Activated CD4-positive, alpha-beta T cell treated with anti-CD3 and anti-CD28 coated beads, Interleukin-2, Interleukin-4, amounts not matched to agents 100 ng/mL and 50 ng/mL, durations not matched to agents 16 hours and 8 hours (primary cell): ENCODE measurements around the gene CFAP47.
"Not testable (repeated sequence)": the region's sequence is repeated elsewhere in the genome, so short reads cannot be mapped to it uniquely, and the experiment has no call there.

Experiments used
- DNase-seq: peaks from one replicate; pipeline ENCODE4 v3.0.0-alpha.2; 2020; ENCODE audit warnings: low spot score

CFAP47 gene

DNA sequence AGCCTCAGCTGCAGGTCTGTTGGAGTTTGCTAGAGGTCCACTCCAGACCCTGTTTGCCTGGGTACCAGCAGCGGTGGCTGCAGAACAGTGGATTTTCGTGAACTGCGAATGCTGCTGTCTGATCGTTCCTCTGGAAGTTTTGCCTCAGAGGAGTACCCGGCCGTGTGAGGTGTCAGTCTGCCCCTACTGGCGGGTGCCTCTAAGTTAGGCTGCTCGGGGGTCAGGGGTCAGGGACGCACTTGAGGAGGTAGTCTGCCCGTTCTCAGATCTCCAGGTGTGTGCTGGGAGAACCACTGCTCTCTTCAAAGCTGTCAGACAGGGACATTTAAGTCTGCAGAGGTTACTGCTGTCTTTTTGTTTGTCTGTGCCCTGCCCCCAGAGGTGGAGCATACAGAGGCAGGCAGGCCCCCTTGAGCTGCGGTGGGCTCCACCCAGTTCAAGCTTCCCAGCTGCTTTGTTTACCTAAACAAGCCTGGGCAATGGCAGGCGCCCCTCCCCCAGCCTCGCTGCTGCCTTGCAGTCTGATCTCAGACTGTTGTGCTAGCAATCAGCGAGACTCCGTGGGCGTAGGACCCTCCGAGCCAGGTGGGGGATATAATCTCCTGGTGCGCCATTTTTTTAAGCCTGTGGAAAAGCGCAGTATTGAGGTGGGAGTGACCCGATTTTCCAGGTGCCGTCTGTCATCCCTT, 315.4 kb downstream of the CFAP47 start:
- not testable (repeated sequence) for DNase-seq

DNA sequence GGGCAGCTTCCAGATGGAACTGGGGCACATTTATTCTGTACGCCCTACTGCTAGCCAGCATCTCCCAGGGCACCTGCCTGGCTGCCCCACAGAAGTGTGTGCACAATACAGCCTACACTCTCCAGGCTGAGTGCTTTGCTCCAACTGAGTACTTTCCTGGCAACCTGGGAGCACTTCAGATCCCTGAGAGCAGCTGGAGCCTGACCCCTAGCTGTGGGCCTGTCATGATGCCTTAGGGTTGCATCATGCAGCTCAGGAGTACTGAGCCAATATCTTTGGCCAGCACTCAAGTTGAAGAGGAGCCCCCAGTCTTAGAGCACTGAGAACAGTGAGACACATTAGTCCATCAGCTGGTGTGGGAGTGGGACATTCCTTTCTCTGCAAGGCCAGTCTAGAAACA, 321.9 kb downstream of the CFAP47 start:
- DNase-seq = no peak

DNA sequence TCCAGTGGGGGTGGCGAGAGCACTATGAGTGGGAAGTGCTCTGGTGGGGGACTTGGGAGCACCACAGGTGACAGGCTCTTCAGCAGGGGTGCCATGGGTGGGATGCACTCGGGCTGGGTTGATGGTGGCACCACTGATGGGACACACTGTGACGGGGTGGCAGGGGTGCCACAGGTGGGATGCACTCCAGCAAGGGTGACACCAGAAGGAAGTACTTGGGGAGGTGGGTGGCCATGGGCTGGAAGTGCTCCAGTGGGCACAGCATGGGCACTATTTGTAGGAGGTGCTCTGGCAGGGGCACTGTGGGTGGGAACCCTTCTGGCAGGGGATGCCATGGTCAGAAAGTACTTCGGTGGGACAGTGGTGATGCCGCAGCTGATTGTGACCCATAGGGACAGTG, 346.6 kb downstream of the CFAP47 start:
- no peak for DNase-seq

DNA sequence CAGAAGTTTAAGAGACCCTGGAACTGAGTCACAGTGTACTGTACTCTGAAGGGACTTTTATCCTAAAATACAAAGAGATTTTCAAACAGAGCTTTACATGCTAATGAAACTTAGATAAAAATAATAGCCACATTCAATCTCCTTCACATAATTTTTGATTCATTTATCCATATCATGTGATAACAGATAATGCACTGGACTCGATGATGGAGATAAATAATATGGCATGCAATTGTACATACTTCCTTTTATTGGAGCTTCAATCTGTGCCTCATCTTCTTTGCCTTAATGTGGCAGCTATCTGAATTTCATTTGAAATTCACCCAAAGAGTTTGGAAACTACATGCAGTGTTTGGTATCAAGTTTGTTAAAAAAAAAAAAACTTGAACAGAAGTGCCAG, 390.6 kb downstream of the CFAP47 start:
- DNase-seq = no peak

DNA sequence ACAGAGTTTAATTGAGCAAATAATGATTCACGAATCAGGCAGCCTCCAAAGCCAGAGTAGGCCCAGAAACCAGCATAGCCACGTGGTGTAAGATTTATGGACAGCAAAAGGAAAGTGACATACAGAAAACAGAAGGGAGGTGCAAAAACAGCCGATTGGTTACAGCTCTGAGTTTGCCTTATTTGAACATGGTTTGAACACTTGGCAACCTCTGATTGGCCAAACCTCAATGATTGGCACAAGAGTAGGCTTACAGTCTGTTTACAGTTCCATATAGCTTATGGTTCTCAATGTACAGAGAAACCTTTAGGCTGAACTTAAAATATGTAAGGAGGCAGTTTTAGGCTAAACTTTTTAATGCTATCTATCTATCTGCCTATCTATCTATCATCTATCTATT, 394.8 kb downstream of the CFAP47 start:
- DNase-seq = no peak

DNA sequence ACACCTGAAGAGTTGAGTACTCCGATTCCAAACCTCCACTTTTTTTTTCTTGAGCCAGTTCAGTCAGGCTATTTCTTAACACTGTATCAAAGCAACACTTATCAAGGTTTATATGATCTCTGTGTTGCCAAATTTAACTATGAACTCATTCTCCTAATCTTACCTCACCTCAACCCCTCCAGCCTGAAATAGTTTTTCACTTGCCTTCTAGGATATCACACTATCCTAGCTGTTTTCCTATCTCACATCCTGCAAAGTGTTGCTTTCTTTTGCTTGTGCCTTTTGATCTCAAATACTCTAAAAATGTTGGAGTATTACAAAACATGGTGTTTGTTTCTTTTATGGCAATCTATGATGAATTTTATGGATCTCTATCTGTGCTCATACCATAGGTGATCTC, 415.0 kb downstream of the CFAP47 start:
- DNase-seq = no peak

DNA sequence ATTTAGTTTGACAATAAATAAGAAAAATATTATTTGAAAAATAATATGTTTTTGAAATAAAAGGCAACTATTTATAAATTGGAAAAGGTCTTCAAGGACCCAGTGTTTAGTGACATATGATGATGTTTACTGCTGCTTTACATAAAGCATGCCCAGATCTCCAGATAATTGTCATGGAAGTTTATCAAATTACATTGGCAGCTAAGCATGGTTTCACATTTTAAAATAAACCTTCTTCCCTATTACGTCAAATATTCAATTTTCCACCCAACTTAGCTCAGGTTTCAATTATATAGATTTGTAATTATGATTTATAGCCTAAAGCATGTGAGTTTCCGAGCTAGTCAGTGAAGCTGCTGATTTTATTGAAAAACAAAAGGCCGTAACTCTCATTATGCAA, 417.2 kb downstream of the CFAP47 start:
- DNase-seq = no peak

DNA sequence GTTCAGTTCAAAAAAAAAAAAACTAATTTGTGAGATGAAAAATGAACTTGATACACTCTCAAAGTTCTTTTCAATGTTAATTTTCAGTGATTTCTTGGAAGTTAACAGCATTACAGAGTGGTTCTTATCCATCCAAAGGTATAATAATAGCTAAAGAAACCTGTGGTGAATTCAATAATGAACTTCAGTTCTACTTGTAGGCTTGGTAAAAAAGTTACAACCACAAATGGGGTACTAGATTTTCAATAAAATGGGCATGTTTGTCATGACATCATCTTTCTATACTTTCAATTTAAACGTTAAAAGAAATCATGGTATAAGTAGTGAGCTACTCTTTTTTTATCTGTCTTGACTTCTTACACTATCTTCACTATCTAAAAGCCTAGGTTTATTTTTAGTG, 424.8 kb downstream of the CFAP47 start:
- no peak for DNase-seq

DNA sequence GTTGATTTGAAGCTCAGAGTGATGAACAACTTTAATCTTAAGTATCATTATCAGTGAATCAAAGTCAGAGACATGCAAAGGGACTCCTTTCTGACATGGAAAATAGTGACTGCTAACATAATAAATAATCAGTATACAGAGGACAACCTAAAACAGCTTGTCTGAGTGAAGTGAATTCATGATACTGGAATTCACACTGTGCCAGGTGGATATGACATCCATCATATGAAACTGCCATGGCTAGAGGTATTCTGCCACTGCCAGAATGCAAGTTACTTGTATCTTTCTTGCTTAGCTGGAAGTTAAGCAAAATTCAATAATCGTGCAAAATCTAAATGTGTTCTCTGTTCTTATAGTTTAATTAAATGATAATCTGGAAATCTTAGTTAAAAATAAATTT, 429.0 kb downstream of the CFAP47 start:
- DNase-seq = no peak

DNA sequence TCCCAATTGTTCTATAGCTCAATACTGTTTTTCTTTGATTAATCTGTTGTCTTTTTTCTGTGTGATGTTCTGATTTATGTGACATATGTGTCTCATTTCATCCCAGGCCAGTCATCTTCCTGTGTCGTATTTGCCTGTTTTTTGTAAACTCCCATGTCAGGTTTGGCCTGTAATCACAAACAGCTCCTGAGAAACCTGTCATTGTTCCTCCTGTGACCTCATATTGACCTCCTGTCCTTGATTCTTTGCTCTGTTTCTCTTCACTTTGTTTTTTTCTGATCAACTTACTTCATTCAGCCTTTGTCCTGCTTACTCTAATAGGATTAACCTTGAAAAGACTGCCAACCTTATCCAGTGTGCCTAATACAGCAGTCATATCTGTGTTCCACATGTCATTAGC, 438.3 kb downstream of the CFAP47 start:
- no peak for DNase-seq

DNA sequence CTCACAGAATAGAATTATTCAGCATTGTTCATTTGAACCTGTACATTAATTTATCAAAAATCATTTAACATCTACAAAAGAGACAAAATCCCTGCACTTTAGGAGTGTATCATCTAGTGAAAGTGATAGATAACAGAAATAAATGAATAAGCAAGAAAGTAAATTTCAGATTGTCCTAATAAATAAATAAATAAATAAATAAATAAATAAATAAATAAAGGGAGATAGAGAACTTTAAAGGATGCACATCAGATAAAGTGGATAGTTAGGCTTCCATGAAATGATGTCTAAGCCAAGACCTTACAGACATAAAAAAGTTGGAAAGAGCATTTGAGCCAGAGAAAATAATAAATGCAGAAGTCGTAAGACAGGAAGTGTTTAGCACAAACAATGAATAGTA, 444.7 kb downstream of the CFAP47 start:
- DNase-seq = no peak

DNA sequence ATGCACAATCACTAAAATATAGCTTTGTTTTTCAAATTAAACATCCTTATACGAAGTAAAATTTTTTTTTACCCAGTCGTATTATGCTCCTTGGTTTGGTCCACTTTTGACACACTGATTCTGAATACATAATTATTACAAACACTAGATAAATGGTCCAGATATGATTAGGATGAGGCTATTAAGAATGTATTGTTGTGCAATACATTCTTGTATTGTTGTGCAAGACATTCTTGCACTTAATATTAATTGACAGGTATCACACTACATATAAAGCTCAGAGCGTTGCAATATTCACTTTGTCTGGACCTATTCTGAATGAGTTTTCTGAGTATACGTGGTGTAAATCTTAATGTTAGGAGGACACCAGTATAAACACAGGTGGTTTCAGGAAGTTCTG, 464.0 kb downstream of the CFAP47 start:
- DNase-seq = no peak

DNA sequence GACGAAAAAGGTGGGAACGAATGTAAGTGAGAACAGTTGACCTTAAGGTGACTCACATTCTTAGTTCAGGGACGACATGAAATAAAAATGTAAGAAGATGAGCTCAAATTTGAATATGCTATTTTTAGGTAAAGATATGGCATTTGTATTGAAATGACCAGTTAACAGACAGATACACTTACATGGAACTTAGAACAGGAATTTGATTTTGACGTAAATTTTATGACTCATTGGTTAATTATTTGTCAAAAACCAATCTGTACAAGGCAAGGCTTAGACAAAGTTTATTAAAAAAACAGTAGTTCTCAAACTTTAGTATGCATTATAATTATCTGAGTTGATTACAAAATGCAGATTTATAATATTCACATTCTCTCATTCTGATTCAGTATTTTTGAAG, 469.4 kb downstream of the CFAP47 start:
- no peak for DNase-seq

DNA sequence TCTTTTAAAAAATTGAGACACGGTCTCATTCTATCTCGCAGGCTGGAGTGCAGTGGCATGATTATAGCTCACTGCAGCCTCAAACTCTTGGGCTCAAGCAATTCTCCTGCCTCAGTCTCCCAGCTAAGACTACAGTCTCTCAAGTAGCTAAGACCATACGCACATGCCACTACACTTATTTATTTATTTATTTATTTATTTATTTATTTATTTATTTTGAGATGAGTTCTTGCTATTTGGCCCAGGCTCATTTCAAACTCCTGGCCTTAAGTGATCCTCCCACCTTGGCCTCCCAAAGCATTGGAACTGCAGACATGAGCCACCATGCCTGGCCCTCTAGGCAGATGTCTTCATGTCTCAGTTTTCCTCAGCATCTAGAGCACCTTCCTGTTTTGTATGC, 482.2 kb downstream of the CFAP47 start:
- DNase-seq = no peak

DNA sequence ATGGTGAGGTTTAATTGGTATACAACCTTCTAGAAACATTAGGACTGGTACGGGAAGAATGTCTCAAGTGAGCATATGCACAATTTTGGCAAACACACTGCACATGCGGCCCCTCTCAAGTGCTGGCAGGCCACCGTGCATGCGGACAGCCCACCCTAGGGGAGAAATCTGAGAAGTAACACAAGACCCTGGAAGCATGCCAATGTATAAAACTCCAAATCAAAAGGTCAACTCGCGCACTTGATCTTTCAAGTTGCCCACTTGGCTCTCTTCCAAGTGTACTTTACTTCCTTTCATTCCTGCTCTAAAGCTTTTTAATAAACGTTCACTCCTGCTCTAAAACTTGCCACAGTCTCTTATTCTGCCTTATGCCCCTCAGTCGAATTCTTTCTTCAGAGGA, 488.3 kb downstream of the CFAP47 start:
- no peak for DNase-seq

DNA sequence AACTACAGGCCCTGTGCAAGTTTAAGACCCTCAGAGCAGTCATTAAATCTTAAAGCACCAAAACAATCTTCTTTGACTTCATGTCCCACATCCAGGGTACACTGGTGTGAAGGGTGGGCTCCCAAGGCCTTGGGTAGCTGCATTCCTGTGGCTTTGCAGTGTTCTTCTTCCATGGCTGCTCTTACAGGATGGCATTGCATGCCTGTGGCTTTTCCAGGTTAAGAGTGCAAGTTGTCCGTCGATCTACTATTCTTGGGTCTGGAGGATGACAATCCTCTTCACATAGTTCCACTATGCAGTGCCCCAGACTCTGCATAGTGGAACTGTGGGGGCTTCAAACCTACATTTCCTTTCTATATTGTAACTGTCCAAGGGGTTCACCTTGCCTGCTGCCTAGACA, 494.5 kb downstream of the CFAP47 start:
- no peak for DNase-seq

DNA sequence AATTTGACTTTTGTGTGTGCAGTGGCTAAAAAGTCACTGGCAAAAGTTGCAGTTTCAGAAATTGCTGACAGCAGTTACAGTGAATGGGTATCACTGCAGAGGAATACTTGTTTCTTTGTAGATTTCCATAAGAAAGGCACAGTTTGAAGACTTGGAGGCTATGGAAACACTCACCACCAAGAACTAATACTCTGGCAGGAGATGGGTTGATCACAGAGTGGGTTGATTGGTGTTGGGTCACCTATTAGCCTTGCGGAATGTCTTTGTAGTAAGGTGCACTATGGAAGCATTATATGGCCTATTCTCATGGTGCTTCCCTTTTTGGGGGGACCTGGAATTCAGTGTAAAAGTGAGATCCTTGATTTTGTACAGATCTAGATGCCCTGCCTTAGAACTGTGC, 502.8 kb downstream of the CFAP47 start:
- no peak for DNase-seq

DNA sequence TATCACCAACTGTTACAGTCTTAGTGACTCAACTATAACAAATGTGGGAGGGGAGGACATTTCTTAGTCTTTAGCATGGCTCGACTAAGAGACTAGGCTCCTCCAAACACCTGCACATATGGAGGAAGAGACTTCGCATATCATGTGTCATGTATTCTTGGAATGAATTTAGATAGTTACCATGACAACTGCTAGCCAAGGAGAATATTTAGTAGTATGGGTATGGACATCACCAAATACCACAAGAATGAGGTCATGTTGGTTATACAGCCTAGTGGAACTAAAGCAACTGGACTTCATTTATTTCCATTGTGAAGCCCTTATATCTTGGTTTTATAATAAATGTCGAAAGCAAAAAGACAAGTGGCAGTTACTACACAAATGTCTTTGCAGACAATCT, 512.3 kb downstream of the CFAP47 start:
- DNase-seq = no peak

DNA sequence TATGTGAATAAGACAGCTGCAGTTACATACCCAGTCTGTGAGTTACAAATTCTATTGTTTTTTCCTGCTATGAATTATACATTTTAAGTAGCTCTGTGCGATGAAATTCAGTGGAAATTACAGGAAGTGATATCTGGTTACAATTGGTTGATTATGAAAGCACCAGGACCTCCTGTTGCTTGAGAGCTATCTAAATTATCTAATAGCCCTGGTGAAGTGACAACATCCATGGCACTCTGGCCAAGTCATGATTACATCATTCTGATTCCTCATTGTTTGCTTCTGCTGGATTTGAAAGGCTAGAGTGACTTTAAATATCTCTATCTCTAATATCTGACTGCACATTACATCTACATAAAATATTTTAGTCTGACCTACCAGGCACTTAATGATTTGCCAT, 515.0 kb downstream of the CFAP47 start:
- DNase-seq = no peak
